ENCODE results near the gene IMMT. TPM values are rescaled to one million over a fixed set of nuclear protein-coding genes. Genes with fewer than 3 reads are reported as not detected.
"Not testable (repeated sequence)": the region's sequence is repeated elsewhere in the genome, so short reads cannot be mapped to it uniquely, and the experiment has no call there.

The IMMT gene
- total RNA-seq = 10 to 100 TPM; 45.8 to 56.4 (median 48.8) TPM

- H3K4me3 ChIP-seq (ENCODE audit: low read depth, poor library complexity, severe bottlenecking) = peak within 1 kb of the TSS; percentile 87
- TF ChIP-seq CTCF (IDR thresholded peaks at IDR 0.05) = peak in 1 of 3 donors; percentile 10
- peak in 1 of 2 donors; percentile 3 for TF ChIP-seq POLR2A (IDR thresholded peaks at IDR 0.05)
- peak; percentile 91 to 99 for DNase-seq (ENCODE audit: low spot score in 2 of 2)
- intact Hi-C loops (cut with DNase I; ENCODE audit: low total_unique reads) = no loop called here
- WGBS, 2 donors = 0% methylated on average over 40 to 53 of the region's 74 CpGs
These were observed at the start of gene IMMT for GRCh38 chr2:86195055-86195807. TSS of gene IMMT (minus strand) at chr2:86195462. CDS start at chr2:86195382, 80 bp downstream.

DNA sequence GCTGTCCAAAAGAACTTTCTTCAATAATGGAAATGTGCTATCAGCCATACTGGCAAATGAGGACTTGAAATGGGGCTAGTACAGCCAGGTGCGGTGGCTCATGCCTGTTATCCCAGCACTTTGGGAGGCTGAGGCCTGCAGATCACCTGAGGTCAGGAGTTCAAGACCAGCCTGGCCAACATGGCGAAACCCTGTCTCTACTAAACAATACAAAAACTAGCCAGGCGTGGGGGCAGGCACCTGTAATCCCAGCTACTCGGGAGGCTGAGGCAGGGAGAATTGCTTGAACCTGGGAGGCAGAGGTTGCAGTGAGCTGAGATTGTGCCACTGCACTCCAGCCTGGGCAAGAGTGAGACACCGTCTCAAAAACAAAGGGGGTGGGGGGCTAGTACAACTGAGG is 49.5 kb upstream of the IMMT start:
- WGBS, 2 donors = 98 to 99% methylated on average over 5 of the region's 5 CpGs
- peak in 1 of 2 donors; percentile 61 for DNase-seq (ENCODE audit: low spot score in 2 of 2)
- intact Hi-C loops (cut with DNase I; ENCODE audit: low total_unique reads); H3K4me3 ChIP-seq (ENCODE audit: low read depth, poor library complexity, severe bottlenecking): not testable (repeated sequence)

GRCh38 chr2:86243950-86244733 is 48.9 kb upstream of the IMMT start:
- intact Hi-C loops (cut with DNase I; ENCODE audit: low total_unique reads) = no loop called here
- TF ChIP-seq CTCF (IDR thresholded peaks at IDR 0.05) (no peak), POLR2A (IDR thresholded peaks at IDR 0.05) (no peak)
- no peak overlapping the region for H3K4me3 ChIP-seq (ENCODE audit: low read depth, poor library complexity, severe bottlenecking)
- no peak for DNase-seq (ENCODE audit: low spot score in 2 of 2)
- WGBS, 2 donors = 90 to 92% methylated on average over 5 of the region's 5 CpGs

DNA sequence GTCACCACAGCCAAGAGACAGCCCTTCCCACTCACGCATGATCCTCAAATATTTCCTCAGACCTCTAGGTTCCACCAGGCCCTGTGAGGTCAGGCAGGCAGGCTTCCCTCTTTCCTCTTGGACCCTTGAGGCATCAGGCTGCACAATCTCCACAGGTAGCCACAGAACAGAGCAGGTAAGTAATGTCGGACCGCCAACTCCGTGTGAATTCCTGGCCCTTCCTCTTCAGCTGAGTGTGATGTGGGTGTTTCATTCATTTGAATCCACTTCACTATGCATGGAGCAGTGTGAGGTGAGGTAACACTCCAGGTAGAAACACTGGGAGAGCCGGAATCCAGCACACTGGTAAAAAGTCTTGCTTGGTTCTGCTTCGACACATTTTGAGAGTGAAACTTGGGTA is 48.0 kb upstream of the IMMT start:
- intact Hi-C loops (cut with DNase I; ENCODE audit: low total_unique reads) = no loop called here

GRCh38 chr2:86241611-86242010 is 46.3 kb upstream of the IMMT start:
- 80 to 83% methylated on average over 6 of the region's 6 CpGs for WGBS, 2 donors
- H3K4me3 ChIP-seq (ENCODE audit: low read depth, poor library complexity, severe bottlenecking) = no peak overlapping the region
- DNase-seq (ENCODE audit: low spot score in 2 of 2) = no peak
- intact Hi-C loops (cut with DNase I; ENCODE audit: low total_unique reads) = no loop called here
- TF ChIP-seq CTCF (IDR thresholded peaks at IDR 0.05) = no peak
- TF ChIP-seq POLR2A (IDR thresholded peaks at IDR 0.05) = no peak

More for the DNA sequence above, 48.0 kb upstream of the IMMT start:
- H3K4me3 ChIP-seq (ENCODE audit: low read depth, poor library complexity, severe bottlenecking) = no peak overlapping the region
- TF ChIP-seq CTCF (IDR thresholded peaks at IDR 0.05) (no peak), POLR2A (IDR thresholded peaks at IDR 0.05) (no peak)
- no peak for DNase-seq (ENCODE audit: low spot score in 2 of 2)
- 79 to 84% methylated on average over 6 of the region's 6 CpGs for WGBS, 2 donors

- intact Hi-C loops (cut with DNase I; ENCODE audit: low total_unique reads) = no loop called here
- TF ChIP-seq CTCF (IDR thresholded peaks at IDR 0.05) (no peak), POLR2A (IDR thresholded peaks at IDR 0.05) (no peak)
- 92 to 93% methylated on average over 14 of the region's 14 CpGs for WGBS, 2 donors
- DNase-seq (ENCODE audit: low spot score in 2 of 2) = no peak
- no peak overlapping the region for H3K4me3 ChIP-seq (ENCODE audit: low read depth, poor library complexity, severe bottlenecking)
These were observed 45.0 kb upstream of the IMMT start for GRCh38 chr2:86240251-86240650.
